GM19025 (cell line): Measurements from ENCODE around the gene GULP1.
"Not testable (repeated sequence)": the region's sequence is repeated elsewhere in the genome, so short reads cannot be mapped to it uniquely, and the experiment has no call there.

Experiments
- ATAC-seq: cut with Tn5 transposase; IDR thresholded peaks from one replicate; pipeline ENCODE4 v1.9.1; 2021; ENCODE audit warnings: mild to moderate bottlenecking, low read depth, moderate library complexity; ENCODE audit not compliant: unreplicated experiment

Gene GULP1

GRCh38 chr2:188292348-188293239, 920 bp downstream of the GULP1 start:
- no peak for ATAC-seq

GRCh38 chr2:188293601-188294351, 2.1 kb downstream of the GULP1 start:
- no peak for ATAC-seq

GRCh38 chr2:188294352-188294926, 2.8 kb downstream of the GULP1 start:
- ATAC-seq: no peak

- no peak for ATAC-seq
These were observed 3.5 kb downstream of the GULP1 start for GRCh38 chr2:188295067-188295685.

- ATAC-seq: no peak
These were observed 6.3 kb downstream of the GULP1 start for GRCh38 chr2:188297978-188298377.

GRCh38 chr2:188298937-188299371, 7.3 kb downstream of the GULP1 start:
- not testable (repeated sequence) for ATAC-seq

GRCh38 chr2:188303363-188304031, 11.8 kb downstream of the GULP1 start:
- ATAC-seq: no peak

- no peak for ATAC-seq
These were observed 13.6 kb downstream of the GULP1 start for GRCh38 chr2:188305271-188305670.

GRCh38 chr2:188306271-188306670, 14.6 kb downstream of the GULP1 start:
- no peak for ATAC-seq

- no peak for ATAC-seq
These were observed 16.2 kb downstream of the GULP1 start for GRCh38 chr2:188307850-188308283.

GRCh38 chr2:188308483-188308882, 16.8 kb downstream of the GULP1 start:
- no peak for ATAC-seq

GRCh38 chr2:188309364-188309763, 17.7 kb downstream of the GULP1 start:
- ATAC-seq: no peak

GRCh38 chr2:188314314-188315054, 22.8 kb downstream of the GULP1 start:
- ATAC-seq: no peak

- ATAC-seq: no peak
These were observed 24.1 kb downstream of the GULP1 start for GRCh38 chr2:188315750-188316149.

- no peak for ATAC-seq
These were observed 24.7 kb downstream of the GULP1 start for GRCh38 chr2:188316342-188316741.

- ATAC-seq: no peak
These were observed 25.2 kb downstream of the GULP1 start for GRCh38 chr2:188316791-188317423.

- ATAC-seq: no peak
These were observed 26.6 kb downstream of the GULP1 start for GRCh38 chr2:188318161-188318749.

- no peak for ATAC-seq
These were observed 28.2 kb downstream of the GULP1 start for GRCh38 chr2:188319838-188320237.

- no peak for ATAC-seq
These were observed 29.2 kb downstream of the GULP1 start for GRCh38 chr2:188320861-188321260.
